GM19463 (cell line): ENCODE results near the gene EIF5A2.
"Not testable (repeated sequence)": the region's sequence is repeated elsewhere in the genome, so short reads cannot be mapped to it uniquely, and the experiment has no call there.

Source experiments
- ATAC-seq: cut with Tn5 transposase; IDR thresholded peaks from one replicate; pipeline ENCODE4 v1.9.1; 2021; ENCODE audit warnings: mild to moderate bottlenecking, moderate library complexity; ENCODE audit not compliant: unreplicated experiment

The EIF5A2 gene

DNA sequence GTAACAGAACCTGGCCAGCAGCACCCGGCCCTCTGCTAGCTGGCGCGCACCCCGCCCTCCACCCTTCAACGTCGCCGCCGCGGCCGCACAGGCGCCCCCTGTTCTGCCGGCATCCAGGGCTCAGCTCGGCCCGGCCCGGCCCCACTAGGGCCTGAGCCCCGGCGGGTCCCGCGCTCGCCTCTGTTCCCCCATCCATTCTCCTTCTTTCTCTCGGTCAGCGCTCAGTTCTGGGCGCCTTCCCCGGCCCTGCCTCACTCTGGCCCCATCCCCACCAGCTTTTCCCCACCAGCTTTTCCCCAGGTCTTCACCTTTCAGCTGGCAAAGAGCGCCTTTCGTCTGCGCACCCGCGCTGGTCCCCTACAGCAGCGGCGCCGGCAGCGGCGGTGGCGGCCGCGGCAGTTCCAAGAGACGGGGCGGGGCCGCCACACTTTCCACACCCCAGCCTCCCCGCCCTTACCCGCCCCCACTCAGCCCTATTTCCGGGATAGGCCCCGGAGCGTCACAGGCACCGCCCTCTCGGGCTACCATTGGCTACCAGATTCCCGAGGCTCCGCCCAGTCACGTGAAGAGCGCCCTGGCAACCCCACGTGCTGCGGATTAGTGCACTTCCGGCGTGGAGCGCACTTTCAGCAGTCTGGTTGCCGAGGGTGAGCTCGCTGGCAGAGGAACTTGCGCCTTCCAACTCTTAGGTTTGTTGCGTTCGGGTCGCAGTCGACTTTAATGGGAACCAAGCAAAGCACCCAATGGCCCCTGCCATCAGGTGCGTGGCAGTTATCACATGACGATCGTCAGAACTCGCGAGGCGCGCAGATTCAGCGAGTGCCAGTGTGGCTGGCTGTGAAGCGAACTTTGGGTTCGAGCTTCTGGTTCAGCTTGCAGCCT lies at the start of gene EIF5A2:
EIF5A2 (minus strand) TSS at position 403 of the 882 bp plus-strand sequence. CDS start 831 bp downstream, outside the sequence.
- ATAC-seq = peak; percentile 89

DNA sequence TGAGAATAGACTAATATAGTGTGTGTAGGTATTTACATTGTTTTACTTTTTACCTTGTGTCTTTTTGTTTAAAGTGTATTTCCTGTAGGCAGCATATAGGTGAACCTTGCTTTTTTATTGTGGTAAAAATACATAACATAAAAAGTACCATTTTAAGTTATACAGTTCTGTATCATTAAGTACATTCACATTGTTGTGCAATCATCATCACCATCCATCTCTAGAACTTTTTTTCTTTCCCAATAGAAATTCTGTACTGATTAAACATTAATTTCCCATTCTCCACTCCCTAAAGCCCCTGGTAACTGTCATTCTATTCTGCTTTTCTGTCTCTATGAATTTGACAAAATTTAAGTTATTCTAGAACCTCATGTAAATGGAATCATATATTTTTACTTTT lies 48.2 kb upstream of the EIF5A2 start:
- no peak for ATAC-seq

DNA sequence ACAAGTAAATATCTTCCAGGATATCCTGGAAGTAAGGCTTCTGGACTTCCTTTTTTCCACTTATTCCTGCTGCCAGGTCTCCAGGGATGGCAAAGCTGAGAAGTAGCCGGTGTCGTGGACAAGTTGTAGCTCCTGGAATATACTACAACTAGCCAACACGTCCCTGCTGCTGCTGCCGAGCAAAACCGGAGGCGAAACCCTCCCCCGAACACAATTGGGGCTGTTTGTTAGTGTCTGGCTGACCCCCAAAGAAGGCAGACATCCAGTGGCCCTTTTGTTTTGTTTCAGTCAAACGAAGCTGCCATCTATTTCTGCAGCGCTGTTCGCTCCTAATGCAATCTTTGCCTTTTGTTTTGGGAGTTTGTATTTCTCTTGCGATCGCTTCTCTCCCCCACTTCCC lies 45.3 kb upstream of the EIF5A2 start:
- no peak for ATAC-seq

DNA sequence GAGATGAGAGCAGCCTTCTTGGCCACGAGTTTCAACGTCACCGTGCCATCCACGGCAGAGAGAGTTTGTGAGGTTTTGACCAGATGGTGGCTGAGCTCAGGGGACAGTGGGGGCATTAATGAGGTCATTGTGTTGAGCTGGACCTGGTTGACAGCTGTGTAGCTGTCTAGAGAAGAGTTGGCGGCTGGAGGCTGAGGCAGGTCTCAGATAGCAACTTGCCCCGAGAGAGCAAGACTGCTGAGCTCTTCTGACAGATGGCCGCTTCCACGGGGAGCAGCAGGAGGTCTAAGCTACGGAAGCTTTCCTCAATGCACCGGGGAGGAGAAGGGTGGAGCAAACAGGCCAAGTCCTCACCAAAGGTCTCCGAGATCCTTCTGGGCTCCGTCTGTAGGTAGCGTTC lies 44.8 kb upstream of the EIF5A2 start:
- no peak for ATAC-seq

DNA sequence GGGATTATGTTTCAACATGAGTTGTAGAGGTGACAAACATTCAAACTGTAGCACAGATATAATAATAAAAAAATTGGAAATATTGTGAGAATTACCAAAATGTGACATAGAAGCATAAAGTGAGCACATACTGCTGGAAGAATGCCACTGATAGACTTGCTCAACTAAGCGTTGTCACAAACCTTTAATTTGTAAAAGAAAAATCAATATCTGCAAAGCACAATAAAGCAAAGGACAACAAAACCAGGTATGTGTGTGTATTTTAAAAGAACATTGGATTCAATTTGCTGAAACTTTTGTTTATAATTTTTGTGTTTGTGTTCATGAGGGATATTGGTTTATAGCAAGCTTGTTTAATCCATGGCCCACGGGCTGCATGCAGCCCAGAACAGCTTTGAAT lies 40.8 kb upstream of the EIF5A2 start:
- ATAC-seq = no peak

DNA sequence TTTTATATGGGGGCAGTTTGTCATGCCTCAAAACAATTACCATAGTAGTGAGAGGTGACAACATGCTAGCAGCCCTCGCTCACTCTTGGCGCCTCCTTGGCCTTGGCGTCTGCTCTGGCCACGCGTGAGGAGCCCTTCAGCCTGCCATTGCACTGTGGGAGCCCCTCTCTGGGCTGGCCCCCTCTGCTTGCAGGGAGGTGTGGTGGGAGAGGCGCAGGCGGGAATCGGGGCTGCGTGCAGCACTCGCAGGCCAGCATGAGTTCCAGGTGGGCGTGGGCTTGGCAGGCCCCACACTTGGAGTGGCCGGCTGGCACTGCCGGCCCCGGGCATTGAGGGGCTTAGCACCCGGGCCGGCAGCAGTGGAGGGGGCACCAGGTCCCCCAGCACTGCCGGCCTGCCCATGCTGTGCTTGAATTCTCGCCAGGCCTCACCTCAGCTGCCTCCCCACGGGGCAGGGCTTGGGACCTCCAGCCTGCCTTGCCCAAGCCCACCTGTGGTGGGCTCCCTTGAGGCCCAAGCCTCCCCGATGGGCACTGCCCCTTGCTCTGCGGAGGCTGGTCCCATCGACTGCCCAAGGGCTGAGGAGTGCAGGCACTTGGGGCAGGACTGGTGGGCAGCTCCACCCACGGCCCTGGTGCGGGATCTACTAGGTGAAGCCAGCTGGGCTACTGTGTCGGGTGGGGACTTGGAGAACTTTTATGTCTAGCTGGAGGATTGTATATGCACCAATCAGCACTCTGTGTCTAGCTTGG lies 38.8 kb upstream of the EIF5A2 start:
- ATAC-seq = no peak

DNA sequence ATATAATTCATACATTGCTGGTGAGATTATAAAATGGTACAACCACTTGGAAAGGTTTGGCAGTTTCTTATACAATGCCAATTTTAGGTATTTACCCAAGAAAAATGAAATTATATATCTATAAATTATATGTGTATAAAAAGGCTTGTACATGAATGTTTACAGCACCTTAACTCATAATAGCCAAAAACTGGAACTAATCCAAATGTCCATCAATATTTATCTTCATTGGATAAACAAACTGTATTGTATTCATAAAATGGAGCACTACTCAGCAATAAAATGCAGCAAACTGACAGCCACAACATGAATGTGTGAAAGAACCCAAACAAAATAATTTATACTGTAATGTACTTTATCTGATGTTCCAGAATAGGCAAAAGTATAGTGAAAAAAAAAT lies 33.6 kb upstream of the EIF5A2 start:
- ATAC-seq = no peak

DNA sequence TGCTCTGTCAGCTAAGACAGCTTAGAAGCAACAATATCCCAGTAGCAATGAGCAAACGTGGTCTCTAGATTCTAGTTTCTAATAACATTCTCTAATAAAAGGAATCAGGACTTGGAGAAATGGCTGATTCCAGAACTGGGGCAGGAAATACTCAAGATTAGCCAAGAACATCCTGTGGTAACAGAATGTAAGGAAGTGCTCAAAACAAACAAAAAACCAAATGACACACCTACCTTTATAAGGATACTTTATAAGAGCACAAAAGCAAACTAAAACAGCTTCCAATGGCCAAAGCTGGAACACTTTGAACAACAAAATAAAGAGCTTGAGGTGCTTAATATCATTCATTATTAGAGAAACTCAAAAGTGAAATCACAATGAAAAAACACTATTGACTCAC lies 33.1 kb upstream of the EIF5A2 start:
- ATAC-seq = no peak

DNA sequence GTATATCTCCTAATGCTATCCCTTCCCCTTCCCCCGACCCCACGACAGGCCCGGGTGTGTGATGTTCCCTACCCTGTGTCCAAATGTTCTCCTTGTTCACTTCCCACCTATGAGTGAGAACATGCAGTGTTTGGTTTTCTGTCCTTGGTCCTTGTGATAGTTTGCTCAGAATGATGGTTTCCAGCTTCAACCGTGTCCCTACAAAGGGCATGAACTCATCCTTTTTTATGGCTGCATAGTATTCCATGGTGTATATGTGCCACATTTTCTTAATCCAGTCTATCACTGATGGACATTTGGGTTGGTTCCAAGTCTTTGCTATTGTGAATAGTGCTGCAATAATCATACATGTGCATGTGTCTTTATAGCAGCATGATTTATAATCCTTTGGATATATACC lies 24.6 kb upstream of the EIF5A2 start:
- not testable (repeated sequence) for ATAC-seq

DNA sequence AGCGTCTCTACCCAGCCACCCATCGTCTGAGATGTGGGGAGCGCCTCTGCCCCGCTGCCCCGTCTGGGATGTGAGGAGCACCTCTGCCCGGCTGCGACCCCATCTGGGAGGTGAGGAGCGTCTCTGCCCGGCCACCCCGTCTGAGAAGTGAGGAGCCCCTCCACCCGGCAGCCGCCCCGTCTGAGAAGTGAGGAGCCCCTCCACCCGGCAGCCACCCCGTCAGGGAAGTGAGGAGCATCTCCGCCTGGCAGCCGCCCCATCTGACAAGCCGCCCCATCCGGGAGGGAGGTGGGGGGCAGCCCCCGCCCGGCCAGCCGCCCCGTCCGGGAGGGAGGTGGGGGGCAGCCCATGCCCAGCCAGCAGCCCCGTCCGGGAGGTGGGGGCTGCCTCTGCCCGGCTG lies 15.1 kb upstream of the EIF5A2 start:
- not testable (repeated sequence) for ATAC-seq

DNA sequence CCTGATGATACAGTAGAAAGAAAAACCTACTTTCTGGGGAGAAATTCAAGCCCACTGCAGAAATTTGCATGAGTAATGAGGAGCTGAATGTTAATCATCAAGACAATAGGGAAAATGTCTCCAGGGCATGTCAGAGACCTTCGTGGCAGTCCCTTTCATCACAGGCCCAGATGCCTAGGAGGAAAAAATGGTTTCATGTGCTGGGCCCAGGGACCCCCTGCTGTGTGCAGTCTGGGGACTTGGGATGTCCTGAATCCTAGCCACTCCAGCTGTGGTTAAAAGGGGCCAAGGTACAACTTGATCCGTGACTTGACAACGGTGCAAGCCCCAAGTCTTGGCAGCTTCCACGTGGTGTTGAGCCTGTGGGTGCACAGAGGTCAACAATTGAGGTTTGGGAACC lies 10.3 kb upstream of the EIF5A2 start:
- no peak for ATAC-seq

DNA sequence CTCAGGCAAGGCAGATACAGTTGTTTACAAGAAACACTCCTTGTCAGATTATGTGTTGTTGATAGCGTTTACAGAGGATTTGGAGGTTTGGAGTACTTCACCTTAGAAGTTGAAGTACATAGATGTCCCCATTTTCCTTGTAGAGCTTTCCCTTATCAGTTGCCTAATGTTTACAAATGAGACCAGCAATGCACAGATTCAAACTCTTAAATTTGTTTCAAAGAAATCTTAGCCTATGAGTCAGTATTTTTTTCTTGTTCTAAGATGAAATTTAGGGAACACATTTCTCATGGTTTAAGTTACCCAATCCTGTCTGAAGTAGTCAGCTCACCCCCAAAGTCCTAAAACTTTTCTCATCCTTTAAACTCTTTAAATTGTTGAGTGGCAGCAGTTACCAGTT lies 6.3 kb upstream of the EIF5A2 start:
- no peak for ATAC-seq

DNA sequence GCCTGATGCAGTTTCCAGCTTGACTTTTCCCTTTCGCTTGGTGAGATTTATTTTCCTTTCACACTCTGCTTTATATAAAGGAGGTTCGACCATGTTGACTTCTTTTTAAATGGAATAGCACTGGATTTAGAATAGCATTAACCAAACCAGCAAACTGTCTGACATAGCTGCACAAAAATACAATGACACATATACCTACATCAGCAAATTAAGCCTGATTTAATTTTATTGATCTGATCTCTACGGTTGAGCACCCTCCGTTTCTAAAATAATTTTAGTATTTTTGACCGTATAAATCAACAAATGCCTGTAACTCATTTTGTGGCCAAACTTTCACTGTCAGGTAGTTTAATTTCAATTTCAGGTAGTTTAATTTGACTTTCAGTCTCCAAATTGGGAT lies 5.8 kb upstream of the EIF5A2 start:
- no peak for ATAC-seq

DNA sequence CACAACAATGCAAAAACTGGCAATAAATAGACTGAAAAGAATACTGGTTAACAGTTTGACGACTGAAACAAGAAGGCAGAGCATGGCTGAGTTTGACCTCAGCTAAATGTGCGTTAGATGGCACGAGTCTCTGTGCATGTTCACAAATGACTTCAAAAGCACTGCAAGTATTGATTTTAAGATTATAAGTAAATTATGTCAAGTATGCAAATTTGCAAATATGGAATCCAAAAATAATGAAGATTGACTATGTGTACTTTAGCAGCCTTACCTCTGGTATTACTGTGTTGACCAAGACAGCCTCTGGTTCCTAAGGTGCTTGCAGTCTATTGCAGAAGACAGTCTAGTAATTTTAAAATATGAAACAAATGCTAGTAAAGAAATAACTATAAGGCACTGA lies 2.6 kb upstream of the EIF5A2 start:
- no peak for ATAC-seq

DNA sequence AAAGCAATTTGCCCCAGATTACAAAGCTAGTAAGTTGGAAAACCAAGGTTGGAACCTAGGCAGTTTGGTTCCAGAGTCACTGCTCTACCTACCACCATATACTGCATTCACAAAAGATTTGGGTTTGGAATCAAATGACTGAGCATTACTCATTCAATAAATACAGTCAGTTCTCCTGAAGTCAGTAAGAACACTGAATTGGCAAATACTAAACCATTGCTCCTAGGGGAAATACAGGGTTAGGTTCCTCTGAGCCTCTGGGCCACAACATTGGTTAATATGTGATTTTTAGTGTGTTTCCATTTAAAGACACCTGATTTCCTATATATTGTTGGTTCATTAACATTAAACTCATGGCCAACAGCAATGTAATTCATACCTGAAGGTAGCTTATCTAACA lies 2.1 kb upstream of the EIF5A2 start:
- no peak for ATAC-seq

DNA sequence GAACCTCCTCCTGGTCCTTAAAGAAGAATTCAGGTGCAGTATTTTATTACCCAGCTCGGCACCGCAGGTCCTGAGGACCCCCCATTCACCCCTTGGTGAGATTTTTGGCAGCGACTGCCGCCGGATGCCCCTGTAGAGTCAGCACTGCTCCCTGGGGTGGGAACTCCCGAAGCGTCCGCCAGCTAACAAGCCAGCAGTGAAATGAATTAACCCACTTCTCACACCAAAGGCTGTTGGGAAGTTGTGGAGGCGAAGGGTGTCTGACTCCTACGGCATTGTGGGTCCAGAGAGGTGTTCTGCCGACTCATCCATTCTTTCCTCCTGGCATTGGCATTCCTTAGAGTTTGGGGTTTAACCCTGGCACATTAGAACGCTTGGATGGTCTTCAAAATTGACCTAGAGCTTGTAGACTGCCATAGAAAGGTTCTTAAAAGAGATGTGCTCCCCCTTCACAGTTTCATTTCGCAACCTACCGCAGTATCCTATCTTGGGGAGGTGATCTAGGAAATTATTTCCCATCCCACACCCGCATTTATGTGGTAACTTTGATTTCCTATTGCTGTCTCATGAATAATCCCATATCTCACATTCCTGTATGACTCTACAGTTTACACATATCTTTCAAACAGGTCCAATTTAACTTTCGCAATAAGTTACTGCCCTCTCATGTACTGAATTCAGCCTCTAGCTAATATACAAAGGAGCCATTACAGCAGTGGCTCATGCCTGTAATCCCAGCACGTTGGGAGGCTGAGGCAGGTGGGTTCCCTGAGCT lies 879 bp upstream of the EIF5A2 start:
- ATAC-seq = no peak

DNA sequence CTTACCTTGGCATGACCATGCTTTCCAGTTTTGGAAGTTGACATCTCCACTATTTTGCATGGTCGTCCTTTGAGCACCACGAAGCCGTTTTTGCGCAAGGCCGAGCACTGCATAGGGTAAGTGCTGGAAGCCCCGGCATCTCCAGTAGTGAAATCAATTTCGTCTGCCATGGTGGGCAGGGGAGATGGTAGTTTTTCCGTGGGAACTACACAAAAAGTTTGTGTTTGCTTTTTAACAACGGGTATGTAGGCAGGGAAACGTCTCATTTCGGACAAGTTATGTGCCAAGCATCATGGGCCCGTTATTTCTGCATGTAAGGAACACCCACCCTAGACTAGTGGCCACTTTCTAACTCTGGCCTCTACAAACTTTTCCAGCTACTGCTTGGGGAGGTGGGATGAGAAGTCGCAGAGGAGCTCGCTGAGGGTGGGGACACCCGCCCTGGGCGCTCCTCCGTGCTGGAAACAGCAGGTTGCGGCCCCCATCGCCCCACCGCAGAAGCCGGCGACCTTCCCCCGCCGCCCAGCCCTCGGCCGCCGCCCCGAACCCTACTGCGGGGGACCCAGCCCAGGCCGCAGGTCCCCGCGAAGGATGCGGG lies 701 bp downstream of the EIF5A2 start:
- no peak for ATAC-seq

DNA sequence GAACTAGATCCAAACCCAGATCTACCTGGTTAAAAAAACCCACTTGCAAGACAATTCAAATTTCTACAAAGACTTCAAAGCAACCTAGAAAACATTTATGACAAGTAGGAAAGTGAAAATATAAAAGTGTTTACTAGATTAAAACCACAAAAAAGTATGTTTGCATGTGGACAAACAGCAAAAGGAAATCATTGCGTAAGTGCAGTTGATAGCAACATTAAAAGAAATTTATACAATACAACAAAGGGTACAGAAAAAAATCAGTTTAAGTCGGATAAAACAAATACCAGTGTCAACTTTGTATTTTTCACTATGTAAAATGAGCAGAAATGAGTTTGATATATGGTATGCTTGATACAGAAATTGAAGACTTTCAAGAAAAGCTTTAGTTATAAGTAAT lies 2.6 kb downstream of the EIF5A2 start:
- ATAC-seq = no peak

DNA sequence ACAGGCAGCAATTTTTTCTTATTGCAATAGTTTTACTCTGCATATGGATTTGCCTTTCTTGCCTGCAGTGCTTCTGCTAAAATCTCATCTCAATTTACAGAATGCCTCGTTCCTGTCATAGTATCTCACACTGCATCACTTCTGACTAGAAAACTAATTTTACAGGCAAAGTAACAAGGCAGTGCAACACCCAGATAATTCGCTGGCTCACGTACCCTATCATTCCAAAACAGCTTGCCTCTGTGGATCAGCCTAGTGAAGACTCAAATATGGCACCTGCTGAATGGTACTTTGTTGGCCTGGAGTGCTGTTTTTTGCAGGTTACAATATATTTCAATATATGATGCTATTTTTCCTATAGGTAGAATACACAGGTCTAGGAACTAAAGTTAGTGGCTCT lies 5.3 kb downstream of the EIF5A2 start:
- ATAC-seq = no peak

DNA sequence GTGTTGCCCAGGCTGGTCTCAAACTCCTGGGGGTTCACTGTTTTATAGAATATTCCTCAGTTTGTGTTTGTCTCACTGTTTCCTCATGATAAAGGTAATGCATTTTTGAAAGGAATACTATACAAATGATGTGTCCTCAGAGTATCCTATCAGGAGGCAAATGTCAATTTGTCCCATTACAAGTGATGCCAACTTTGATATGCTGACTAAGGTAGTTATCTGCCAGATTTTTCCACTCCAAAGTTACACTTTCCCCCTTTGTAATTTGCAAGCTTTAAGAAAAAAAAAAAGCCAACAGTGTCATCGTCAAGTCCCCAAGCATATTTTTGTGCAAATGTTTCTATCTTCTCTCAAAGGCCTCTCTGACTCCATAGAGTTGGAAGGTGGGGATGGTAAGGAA lies 9.0 kb downstream of the EIF5A2 start:
- no peak for ATAC-seq

DNA sequence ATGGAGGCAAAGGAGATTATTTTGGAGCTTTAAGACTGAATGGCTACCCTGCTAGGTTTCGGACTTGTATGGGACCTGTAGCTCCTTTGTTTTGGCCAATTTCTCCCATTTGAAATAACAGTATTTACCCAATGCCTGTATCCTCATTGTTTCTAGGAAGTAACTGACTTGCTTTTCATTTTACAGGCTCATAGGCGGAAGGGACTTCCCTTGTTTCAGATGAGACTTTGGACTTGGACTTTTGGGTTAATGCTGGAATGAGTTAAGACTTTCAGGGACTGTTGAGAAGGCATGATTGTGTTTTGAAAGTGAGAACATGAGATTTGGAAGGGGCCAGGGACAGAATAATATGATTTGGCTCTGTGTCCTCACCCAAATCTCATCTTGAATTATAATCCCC lies 10.5 kb downstream of the EIF5A2 start:
- ATAC-seq = no peak
